ENCODE data around the gene SORT1.

DNA sequence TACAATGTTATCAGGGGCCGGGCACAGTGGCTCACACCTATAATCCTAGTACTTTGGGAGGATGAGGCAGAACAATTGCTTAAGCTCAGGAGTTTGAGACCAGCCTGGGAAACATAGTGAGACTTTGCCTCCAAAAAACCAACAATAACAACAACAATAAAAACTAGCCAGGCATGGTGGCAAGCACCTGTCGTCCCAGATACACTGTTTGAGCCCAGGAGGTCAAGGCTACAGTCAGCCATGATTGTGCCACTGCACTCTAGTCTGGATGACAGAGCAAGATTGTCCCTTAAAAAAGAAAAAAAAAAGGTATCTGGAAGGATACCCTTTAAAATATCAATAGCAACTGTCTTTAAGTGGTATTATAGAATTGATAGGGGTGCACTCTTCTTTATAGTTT, 16.1 kb downstream of the SORT1 start:
- TF ChIP-seq, protein P1, sequence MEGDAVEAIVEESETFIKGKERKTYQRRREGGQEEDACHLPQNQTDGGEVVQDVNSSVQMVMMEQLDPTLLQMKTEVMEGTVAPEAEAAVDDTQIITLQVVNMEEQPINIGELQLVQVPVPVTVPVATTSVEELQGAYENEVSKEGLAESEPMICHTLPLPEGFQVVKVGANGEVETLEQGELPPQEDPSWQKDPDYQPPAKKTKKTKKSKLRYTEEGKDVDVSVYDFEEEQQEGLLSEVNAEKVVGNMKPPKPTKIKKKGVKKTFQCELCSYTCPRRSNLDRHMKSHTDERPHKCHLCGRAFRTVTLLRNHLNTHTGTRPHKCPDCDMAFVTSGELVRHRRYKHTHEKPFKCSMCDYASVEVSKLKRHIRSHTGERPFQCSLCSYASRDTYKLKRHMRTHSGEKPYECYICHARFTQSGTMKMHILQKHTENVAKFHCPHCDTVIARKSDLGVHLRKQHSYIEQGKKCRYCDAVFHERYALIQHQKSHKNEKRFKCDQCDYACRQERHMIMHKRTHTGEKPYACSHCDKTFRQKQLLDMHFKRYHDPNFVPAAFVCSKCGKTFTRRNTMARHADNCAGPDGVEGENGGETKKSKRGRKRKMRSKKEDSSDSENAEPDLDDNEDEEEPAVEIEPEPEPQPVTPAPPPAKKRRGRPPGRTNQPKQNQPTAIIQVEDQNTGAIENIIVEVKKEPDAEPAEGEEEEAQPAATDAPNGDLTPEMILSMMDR (conservative IDR thresholded peaks at IDR 0.05; ENCODE audit: low read length) = no peak
- no peak for TF ChIP-seq EZH2phosphoT487 (IDR thresholded peaks at IDR 0.05; ENCODE audit: borderline replicate concordance, low read depth, low read length)
